PFSK-1 (cell line): ENCODE results near the gene CIAO3.

ENCODE experiments used
- POLR2AphosphoS5 ChIP-seq: IDR thresholded peaks from 2 replicates; pipeline ENCODE4 v1.6.1; 2012; ENCODE audit warnings: low read depth, mild to moderate bottlenecking, control low read depth, low read length, moderate library complexity
- REST ChIP-seq, 2 experiments: IDR thresholded peaks; 2 replicates each; pipeline versions ENCODE4 v1.6.1 to v1.8.0; 2011 to 2012; ENCODE audit warnings: low read depth in 2 of 2, low read length in 2 of 2, control low read depth in 1 of 2, inconsistent platforms in 1 of 2, mild to moderate bottlenecking in 1 of 2, moderate library complexity in 1 of 2; ENCODE audit not compliant: insufficient read depth in 1 of 2
- TAF1 ChIP-seq: IDR thresholded peaks from 2 replicates; pipeline ENCODE4 v1.6.1; 2012; ENCODE audit warnings: low read length, control low read depth, borderline replicate concordance; ENCODE audit not compliant: insufficient read depth

GRCh38 chr16:775236-775796 is 34.5 kb upstream of the CIAO3 start:
- TF ChIP-seq REST (IDR thresholded peaks at IDR 0.05; ENCODE audit: insufficient read depth in 1 of 2, low read depth in 2 of 2, low read length in 2 of 2) = no peak
- TF ChIP-seq TAF1 = no peak
- no peak for TF ChIP-seq POLR2AphosphoS5
